HuH-7.5 (cell line): ENCODE results near the gene SND1.

Experiments used
- DNase-seq: peaks from one replicate; pipeline ENCODE4 v3.0.0; 2011; ENCODE audit warnings: low spot score

SND1 gene

GRCh38 chr7:128073671-128074310 lies 421.8 kb downstream of the SND1 start:
- DNase-seq: no peak

GRCh38 chr7:128074336-128074735 lies 422.3 kb downstream of the SND1 start:
- no peak for DNase-seq

GRCh38 chr7:128074736-128075135 lies 422.7 kb downstream of the SND1 start:
- DNase-seq: no peak

- no peak for DNase-seq
These were observed 423.5 kb downstream of the SND1 start for GRCh38 chr7:128075242-128076095.

GRCh38 chr7:128076196-128076795 lies 424.3 kb downstream of the SND1 start:
- no peak for DNase-seq

- no peak for DNase-seq
These were observed 424.8 kb downstream of the SND1 start for GRCh38 chr7:128076796-128077271.

- no peak for DNase-seq
These were observed 426.3 kb downstream of the SND1 start for GRCh38 chr7:128078309-128078708.

GRCh38 chr7:128080169-128080568 lies 428.2 kb downstream of the SND1 start:
- DNase-seq: no peak

GRCh38 chr7:128081351-128081750 lies 429.4 kb downstream of the SND1 start:
- no peak for DNase-seq

- no peak for DNase-seq
These were observed 429.8 kb downstream of the SND1 start for GRCh38 chr7:128081808-128082207.

- no peak for DNase-seq
These were observed 430.4 kb downstream of the SND1 start for GRCh38 chr7:128082431-128082830.

- no peak for DNase-seq
These were observed 433.1 kb downstream of the SND1 start for GRCh38 chr7:128084896-128085608.

- DNase-seq: no peak
These were observed 438.5 kb downstream of the SND1 start for GRCh38 chr7:128090492-128090891.

- DNase-seq: no peak
These were observed 439.1 kb downstream of the SND1 start for GRCh38 chr7:128091106-128091505.

- DNase-seq: no peak
These were observed 440.2 kb downstream of the SND1 start for GRCh38 chr7:128092221-128092620.

GRCh38 chr7:128093614-128094570 lies 441.9 kb downstream of the SND1 start:
- no peak for DNase-seq

- no peak for DNase-seq
These were observed 442.7 kb downstream of the SND1 start for GRCh38 chr7:128094686-128095085.

- no peak for DNase-seq
These were observed 445.3 kb downstream of the SND1 start for GRCh38 chr7:128097211-128097731.

- no peak for DNase-seq
These were observed 446.6 kb downstream of the SND1 start for GRCh38 chr7:128098629-128099028.

- no peak for DNase-seq
These were observed 447.2 kb downstream of the SND1 start for GRCh38 chr7:128099204-128099671.
